ENCODE measurements around the gene COL9A2.

DNA sequence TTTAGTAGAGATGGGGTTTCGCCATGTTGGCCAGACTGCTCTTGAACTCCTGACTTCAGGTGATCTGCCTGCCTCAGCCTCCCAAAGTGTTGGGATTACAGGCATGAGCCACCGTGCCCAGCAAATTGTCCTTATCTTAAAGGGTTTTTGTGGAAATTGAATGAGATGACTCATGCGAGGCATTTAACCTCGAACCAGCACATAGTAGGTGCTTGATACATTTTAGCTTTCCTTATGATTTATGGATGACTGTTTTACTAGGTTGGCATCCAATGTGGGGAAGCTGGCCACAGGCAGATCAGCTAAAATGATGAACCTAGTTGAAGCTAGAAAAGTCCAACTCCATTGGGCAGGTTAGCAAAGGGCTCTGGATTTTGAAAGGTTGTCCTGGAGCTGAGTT is 1.4 kb upstream of the COL9A2 start:
- TF ChIP-seq EZH2 (IDR thresholded peaks at IDR 0.05; ENCODE audit: borderline replicate concordance, low read depth, low read length, severe bottlenecking) = no peak
- TF ChIP-seq CTCF (IDR thresholded peaks at IDR 0.05; ENCODE audit: borderline replicate concordance, extremely low read depth, low read length, poor library complexity, severe bottlenecking) = no peak
